ENCODE data around the gene LYPD1. TPM values are rescaled to one million over a fixed set of nuclear protein-coding genes. Genes with fewer than 3 reads are reported as not detected.
A peak's percentile ranks its signal among the peaks of the same experiment; 100 is the strongest.

The LYPD1 gene
- total and polyA plus RNA-seq, 2 of the 4 experiments (the other 2 are of a cell fraction) = 66.1 to 87.6 TPM

GRCh38 chr2:132620115-132620514 is 49.9 kb downstream of the LYPD1 start:
- peak overlapping the region; percentile 53 for H2AFZ ChIP-seq (replicated peaks; ENCODE audit: low read length, poor library complexity)
- CTCF ChIA-PET = interaction anchor here (0.5 kb wide), 1 partner anchor 554 kb away, joined by 4 read pairs; no protein-coding TSS in a partner anchor
- H3K23ac ChIP-seq (ENCODE audit: low read depth, low read length) = 0 out of 2 replicates have a peak overlapping the region, but pooled peaks have one; percentile 40
- H4K20me1 ChIP-seq (ENCODE audit: insufficient read depth, low read length) = no peaks in the 10 kb centered on the region
- H3K9me3 ChIP-seq (ENCODE audit: control insufficient read depth, insufficient read depth, low read length) = no peaks in the 10 kb centered on the region
- H3K4me1 ChIP-seq (ENCODE audit: control insufficient read depth, insufficient read depth, low read length) = peaks cover 8% of the 10 kb centered on the region; the same call in 1 of the 2 replicates
- H3K27me3 ChIP-seq (ENCODE audit: control insufficient read depth, insufficient read depth, low read length) = no peaks in the 10 kb centered on the region; the same call in 1 of the 2 replicates
- H3K56ac ChIP-seq (ENCODE audit: extremely low read depth, insufficient read depth, low read length) = no peak overlapping the region
- no peak overlapping the region for H3K27ac ChIP-seq (ENCODE audit: insufficient read depth, low read length)
- dilution Hi-C loops (cut with HindIII; ENCODE audit: low sequenced_read_pairs, unreplicated experiment) (no loop called here), in situ Hi-C loops (cut with MboI; ENCODE audit: low sequenced_read_pairs) (no loop called here), intact Hi-C loops (cut with micrococcal nuclease) (no loop called here)
- DNase-seq (peak; percentile 34), ATAC-seq (ENCODE audit: low read depth) (peak; percentile 51)
- no peak overlapping the region for H3K9ac ChIP-seq (ENCODE audit: low read depth, low read length)
- H2BK15ac ChIP-seq (ENCODE audit: low read depth, low read length) = no peak overlapping the region
- H3K4me2 ChIP-seq (ENCODE audit: low read depth, low read length) = no peak overlapping the region
- H2AK5ac ChIP-seq (ENCODE audit: low read depth, low read length) = no peak overlapping the region
- H3K36me3 ChIP-seq (ENCODE audit: control insufficient read depth, insufficient read depth, low read length) = no peaks in the 10 kb centered on the region
- 0 out of 2 replicates have a peak overlapping the region, but pooled peaks have one; percentile 2 for H2BK20ac ChIP-seq (ENCODE audit: low read depth, low read length)
- POLR2A ChIA-PET (ENCODE audit: unreplicated experiment) = no interaction called here
- TF ChIP-seq RFX5 (IDR thresholded peaks at IDR 0.05; ENCODE audit: low read depth, low read length) (no peak), ELK1 (IDR thresholded peaks at IDR 0.05; ENCODE audit: borderline replicate concordance, low read depth, low read length) (no peak), CEBPB (IDR thresholded peaks at IDR 0.05; ENCODE audit: low read depth, low read length) (peak; percentile 61)
- H4K91ac ChIP-seq (ENCODE audit: insufficient read depth, low read depth, low read length) = no peak overlapping the region
- H4K5ac ChIP-seq (ENCODE audit: low read depth, low read length) = no peak overlapping the region
- BruUV-seq (replicated peaks) = no TSS peak
- H4K8ac ChIP-seq (ENCODE audit: low read depth in 2 of 2, low read length in 2 of 2) = no peak overlapping the region
- H3K4me3 ChIP-seq (ENCODE audit: insufficient read depth, low read depth, low read length) = no peak overlapping the region
- peak overlapping the region; percentile 66 for H2AK9ac ChIP-seq (replicated peaks; ENCODE audit: low read depth, low read length, poor library complexity)
- H3K14ac ChIP-seq (replicated peaks; ENCODE audit: low read depth, low read length) = peak overlapping the region; percentile 49; the same call in 1 of the 2 replicates
- H3K79me1 ChIP-seq (ENCODE audit: low read depth in 1 of 2, low read length in 2 of 2) = 0 out of 4 replicates have a peak, but pooled peaks cover 0 to 5% of the 10 kb centered on the region in 2 experiments
- WGBS, 2 experiments (ENCODE audit: extremely low coverage in 2 of 2, insufficient read length in 1 of 2) = no CpG with 5 or more reads among the region's 2 CpGs
- no peak overlapping the region for H3K4ac ChIP-seq (ENCODE audit: low read depth, low read length)
- no peak overlapping the region for H3K18ac ChIP-seq (ENCODE audit: low read depth, low read length)
- H2BK120ac ChIP-seq (ENCODE audit: low read depth, low read length) = no peak overlapping the region
- peak overlapping the region; percentile 23 for H2BK5ac ChIP-seq (ENCODE audit: low read depth, low read length, poor library complexity, severe bottlenecking)
- peaks cover 10% of the 10 kb centered on the region for H3K9me1 ChIP-seq (ENCODE audit: insufficient read depth, low read length)

Measured in IMR-90 (cell line).